ENCODE results near the gene NSRP1.
"Not testable (repeated sequence)": the region's sequence is repeated elsewhere in the genome, so short reads cannot be mapped to it uniquely, and the experiment has no call there.

NSRP1 gene

GRCh38 chr17:30222721-30223175 is 106.1 kb downstream of the NSRP1 start:
- DNase-seq (ENCODE audit: low read depth, low spot score): no peak

- DNase-seq (ENCODE audit: low read depth, low spot score): no peak
Observed at GRCh38 chr17:30224419-30224960, 107.9 kb downstream of the NSRP1 start.

GRCh38 chr17:30225112-30225511 is 108.5 kb downstream of the NSRP1 start:
- DNase-seq (ENCODE audit: low read depth, low spot score): no peak

- no peak for DNase-seq (ENCODE audit: low read depth, low spot score)
Observed at GRCh38 chr17:30225919-30226553, 109.4 kb downstream of the NSRP1 start.

- no peak for DNase-seq (ENCODE audit: low read depth, low spot score)
Observed at GRCh38 chr17:30226878-30227277, 110.3 kb downstream of the NSRP1 start.

GRCh38 chr17:30228011-30228410 is 111.4 kb downstream of the NSRP1 start:
- DNase-seq (ENCODE audit: low read depth, low spot score): no peak

GRCh38 chr17:30229012-30229411 is 112.4 kb downstream of the NSRP1 start:
- no peak for DNase-seq (ENCODE audit: low read depth, low spot score)

GRCh38 chr17:30230009-30230408 is 113.4 kb downstream of the NSRP1 start:
- DNase-seq (ENCODE audit: low read depth, low spot score): not testable (repeated sequence)

GRCh38 chr17:30230596-30231125 is 114.0 kb downstream of the NSRP1 start:
- DNase-seq (ENCODE audit: low read depth, low spot score): no peak

- DNase-seq (ENCODE audit: low read depth, low spot score): no peak
Observed at GRCh38 chr17:30232015-30232823, 115.6 kb downstream of the NSRP1 start.

GRCh38 chr17:30232824-30233427 is 116.3 kb downstream of the NSRP1 start:
- DNase-seq (ENCODE audit: low read depth, low spot score): no peak

- DNase-seq (ENCODE audit: low read depth, low spot score): no peak
Observed at GRCh38 chr17:30234296-30234695, 117.7 kb downstream of the NSRP1 start.

- DNase-seq (ENCODE audit: low read depth, low spot score): no peak
Observed at GRCh38 chr17:30234964-30235363, 118.3 kb downstream of the NSRP1 start.

- DNase-seq (ENCODE audit: low read depth, low spot score): no peak
Observed at GRCh38 chr17:30235386-30236296, 119.0 kb downstream of the NSRP1 start, which contains the start of gene SLC6A4. SLC6A4 (minus strand) TSS chr17:30235697; CDS start chr17:30221958, 13,739 bp downstream.

Measured in activated CD4-positive, CD25-positive, alpha-beta regulatory T cell treated with anti-CD3 and anti-CD28 coated beads, Interleukin-2, amount 50 U/mL, for 16 hours (primary cell).